Neural crest cell (in vitro differentiated cells): Measurements from ENCODE around the gene CEBPG. TPM values are rescaled to one million over a fixed set of nuclear protein-coding genes. Genes with fewer than 3 reads are reported as not detected.

Experiments
- DNase-seq: peaks from one replicate; pipeline ENCODE4 v3.0.0; 2021; ENCODE audit warnings: low read depth, mixed read lengths, low spot score
- H3K27ac Mint-ChIP-seq: one replicate; pipeline ENCODE4 v1.8.0; 2021; ENCODE audit warnings: mild to moderate bottlenecking, mixed read lengths; ENCODE audit not compliant: unreplicated experiment
- H3K27me3 Mint-ChIP-seq: 2 replicates; pipeline ENCODE4 v1.8.0; 2021; ENCODE audit warnings: low read depth, mild to moderate bottlenecking, mixed read lengths
- H3K36me3 Mint-ChIP-seq: 2 replicates; pipeline ENCODE4 v1.8.0; 2021; ENCODE audit warnings: low read depth, mild to moderate bottlenecking, mixed read lengths
- H3K4me1 Mint-ChIP-seq: 2 replicates; pipeline ENCODE4 v1.8.0; 2021; ENCODE audit warnings: mixed read lengths
- H3K4me3 Mint-ChIP-seq: one replicate; pipeline ENCODE4 v1.8.0; 2021; ENCODE audit warnings: mild to moderate bottlenecking, mixed read lengths
- H3K9me3 Mint-ChIP-seq: 2 replicates; pipeline ENCODE4 v1.8.0; 2021; ENCODE audit warnings: mixed read lengths
- total RNA-seq: library from RNA; stranded (reverse); gene quantifications from 2 replicates; pipeline ENCODE4 v1.2.1, GENCODE V29; 2021
- TF ChIP-seq, protein P1 (sequence below): fragments of 200-600 bp; sonication (generic); conservative IDR thresholded peaks from 2 replicates; pipeline ENCODE4 v1.5.0; 2021; ENCODE audit warnings: antibody characterized with exemption, mild to moderate bottlenecking

The CEBPG gene
- total RNA-seq, 1 donor from 2014 or later: 41.9 TPM

DNA sequence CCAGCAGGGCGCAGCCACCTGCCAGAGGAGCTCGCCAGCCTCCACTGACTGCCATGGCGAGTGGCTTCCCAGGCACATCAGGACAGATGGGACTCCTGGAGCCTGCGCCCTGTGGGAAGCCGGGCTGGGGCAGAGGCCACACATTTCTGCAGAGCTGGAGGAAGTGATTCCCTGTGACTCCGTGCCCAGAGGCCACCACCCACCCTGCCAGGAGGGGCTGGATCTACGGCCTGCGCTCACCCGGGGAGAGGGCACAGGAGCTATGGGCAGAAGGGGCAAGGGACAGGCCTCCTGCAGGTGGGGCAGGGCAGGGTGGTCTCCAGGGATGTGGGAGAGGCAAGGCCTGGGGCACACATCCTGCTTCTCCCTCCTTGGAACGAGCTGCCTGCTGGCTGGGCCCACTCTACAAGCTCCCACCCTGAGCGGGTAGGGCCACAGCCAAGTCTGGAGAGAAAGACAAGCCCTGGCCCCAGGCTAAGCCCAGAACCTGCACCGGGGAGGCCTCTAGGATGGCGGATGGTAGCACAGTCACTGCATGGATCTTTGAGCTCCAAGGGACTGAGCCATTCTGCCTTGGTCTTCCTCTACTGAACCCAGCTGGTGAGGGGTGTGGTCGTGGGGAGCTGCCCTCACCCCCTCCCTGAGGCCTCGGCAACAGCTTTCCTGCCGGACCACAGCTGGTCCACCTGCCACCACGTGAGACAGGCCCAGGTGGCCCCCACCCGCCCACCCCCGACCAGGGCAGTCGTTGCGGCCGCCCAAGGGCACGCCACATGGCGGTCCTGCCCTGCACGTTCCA lies 40.6 kb downstream of the CEBPG start:
- Mint-ChIP-seq H3K9me3 (no peaks in the 10 kb centered on the region), H3K36me3 (no peaks in the 10 kb centered on the region), H3K27ac (no peak overlapping the region), H3K4me1 (peaks cover 5% of the 10 kb centered on the region), H3K4me3 (no peak overlapping the region), H3K27me3 (no peaks in the 10 kb centered on the region)
- DNase-seq: no peak
- TF ChIP-seq, protein P1, sequence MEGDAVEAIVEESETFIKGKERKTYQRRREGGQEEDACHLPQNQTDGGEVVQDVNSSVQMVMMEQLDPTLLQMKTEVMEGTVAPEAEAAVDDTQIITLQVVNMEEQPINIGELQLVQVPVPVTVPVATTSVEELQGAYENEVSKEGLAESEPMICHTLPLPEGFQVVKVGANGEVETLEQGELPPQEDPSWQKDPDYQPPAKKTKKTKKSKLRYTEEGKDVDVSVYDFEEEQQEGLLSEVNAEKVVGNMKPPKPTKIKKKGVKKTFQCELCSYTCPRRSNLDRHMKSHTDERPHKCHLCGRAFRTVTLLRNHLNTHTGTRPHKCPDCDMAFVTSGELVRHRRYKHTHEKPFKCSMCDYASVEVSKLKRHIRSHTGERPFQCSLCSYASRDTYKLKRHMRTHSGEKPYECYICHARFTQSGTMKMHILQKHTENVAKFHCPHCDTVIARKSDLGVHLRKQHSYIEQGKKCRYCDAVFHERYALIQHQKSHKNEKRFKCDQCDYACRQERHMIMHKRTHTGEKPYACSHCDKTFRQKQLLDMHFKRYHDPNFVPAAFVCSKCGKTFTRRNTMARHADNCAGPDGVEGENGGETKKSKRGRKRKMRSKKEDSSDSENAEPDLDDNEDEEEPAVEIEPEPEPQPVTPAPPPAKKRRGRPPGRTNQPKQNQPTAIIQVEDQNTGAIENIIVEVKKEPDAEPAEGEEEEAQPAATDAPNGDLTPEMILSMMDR: no peak

DNA sequence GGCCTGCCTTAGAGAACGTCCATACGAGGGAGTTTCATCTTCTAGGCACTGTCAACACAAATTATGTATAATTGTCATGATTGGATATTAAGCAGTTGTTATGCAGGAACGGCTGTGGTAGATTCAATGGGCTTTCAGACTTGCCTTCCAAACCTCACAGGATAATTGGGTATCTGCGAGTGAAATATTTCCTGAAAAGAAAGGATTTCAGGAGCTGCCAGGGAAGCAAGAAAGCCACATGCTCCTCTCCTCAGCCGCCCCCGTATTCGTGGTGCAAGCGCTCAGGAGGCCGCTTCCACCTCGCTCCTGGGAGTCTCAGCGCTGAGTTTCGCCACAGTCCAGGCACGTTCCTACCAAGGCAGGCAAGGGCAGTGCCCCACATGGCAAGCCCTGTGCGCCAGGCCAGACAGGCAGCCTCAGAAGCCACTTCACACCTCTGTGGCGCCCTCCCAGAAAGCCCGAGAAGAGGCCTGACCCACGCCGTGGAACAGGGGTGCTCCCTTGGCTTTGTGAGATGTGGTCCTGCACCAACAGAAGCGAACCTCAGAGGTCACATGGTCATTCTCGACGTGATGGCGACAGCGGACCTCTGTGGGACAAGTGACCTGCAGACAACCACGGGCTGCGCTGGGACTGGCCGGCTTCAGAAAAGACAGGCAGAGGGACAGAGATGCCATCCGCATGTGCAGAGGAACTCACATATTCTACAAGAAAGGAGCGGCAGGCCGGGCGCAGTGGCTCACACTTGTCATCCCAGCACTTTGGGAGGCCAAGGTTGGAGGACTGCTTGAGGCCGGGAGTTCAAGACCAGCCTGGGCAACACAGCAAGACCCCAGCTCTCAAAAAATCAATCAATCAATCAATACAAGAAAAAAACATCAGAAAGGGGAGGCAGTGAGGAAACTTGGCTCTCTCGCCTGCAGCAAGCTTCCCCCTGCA lies 41.4 kb downstream of the CEBPG start:
- Mint-ChIP-seq H3K36me3 (no peaks in the 10 kb centered on the region), H3K9me3 (no peaks in the 10 kb centered on the region), H3K27ac (no peak overlapping the region), H3K4me1 (peaks cover 5% of the 10 kb centered on the region), H3K4me3 (no peak overlapping the region), H3K27me3 (no peaks in the 10 kb centered on the region)
- TF ChIP-seq, protein P1: no peak
- DNase-seq: no peak

DNA sequence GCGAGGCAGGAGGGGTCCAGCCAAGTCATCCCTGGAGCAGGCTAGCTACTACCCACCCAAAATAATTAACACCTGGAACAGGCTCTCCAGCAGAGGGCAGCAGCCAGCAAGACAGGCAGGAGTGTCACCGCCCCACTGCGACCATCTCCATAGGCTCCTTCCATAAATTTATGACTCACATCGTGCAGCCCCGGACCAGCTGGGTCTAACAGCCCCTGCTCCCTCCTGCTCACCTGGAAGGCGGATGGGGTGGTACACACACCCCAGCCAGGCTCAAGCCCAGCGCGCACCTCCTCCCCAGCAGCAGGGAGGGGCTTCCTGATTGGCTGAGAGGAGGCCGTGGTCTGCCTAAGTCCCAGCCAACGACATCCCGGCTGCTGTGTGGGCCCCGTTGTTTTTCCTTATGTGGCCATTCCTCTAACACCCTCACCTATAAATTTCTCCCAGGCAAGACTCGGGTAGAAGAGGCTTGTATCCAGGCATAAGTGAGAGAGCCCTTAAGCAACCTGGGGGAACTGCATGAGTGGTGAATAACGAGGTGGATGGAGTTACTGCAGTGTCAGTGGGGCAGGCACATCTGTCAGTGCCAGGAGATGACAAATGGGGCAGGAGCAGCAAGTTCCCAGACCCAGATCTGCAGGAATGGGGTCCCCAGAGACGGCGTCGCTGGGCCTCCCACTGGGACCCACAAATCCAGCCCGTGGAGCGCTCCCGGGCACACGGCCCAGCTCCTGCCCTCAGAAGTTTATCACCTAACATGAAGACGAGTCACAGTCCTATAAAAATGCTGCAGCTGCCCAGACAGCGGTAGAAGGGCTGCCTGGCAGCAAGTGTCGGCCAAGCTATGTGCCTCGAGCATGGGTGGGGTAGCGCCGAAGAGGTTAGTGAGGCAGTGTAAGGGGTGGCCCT lies 43.1 kb downstream of the CEBPG start:
- H3K4me3 Mint-ChIP-seq: no peak overlapping the region
- DNase-seq: peak; percentile 75
- H3K27ac Mint-ChIP-seq: no peak overlapping the region
- H3K27me3 Mint-ChIP-seq: no peaks in the 10 kb centered on the region
- no peaks in the 10 kb centered on the region for H3K36me3 Mint-ChIP-seq
- TF ChIP-seq, protein P1: peak; percentile 80
- no peaks in the 10 kb centered on the region for H3K9me3 Mint-ChIP-seq
- H3K4me1 Mint-ChIP-seq: peaks cover 5% of the 10 kb centered on the region

DNA sequence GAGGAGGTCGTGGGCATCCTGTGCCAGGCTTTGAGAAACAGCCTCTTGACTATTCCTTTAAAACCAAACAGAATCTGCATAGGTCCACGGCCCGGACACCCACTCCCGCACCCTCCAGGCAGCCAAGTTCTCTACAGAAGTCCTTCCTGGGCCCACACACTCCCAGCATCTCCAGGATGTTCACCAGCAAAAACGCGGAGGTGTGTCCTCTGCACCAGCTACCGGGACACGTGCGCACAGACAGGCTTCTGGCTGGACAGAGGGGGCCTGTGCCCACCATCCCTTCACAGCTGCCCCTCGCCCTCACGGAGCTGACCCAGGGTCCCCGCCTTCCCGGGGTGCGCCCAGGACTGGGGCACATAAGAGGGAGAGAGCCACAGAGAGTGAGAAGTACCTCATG lies 44.2 kb downstream of the CEBPG start:
- TF ChIP-seq, protein P1: no peak
- peaks cover 5% of the 10 kb centered on the region for H3K4me1 Mint-ChIP-seq
- H3K27me3 Mint-ChIP-seq: no peaks in the 10 kb centered on the region
- no peaks in the 10 kb centered on the region for H3K9me3 Mint-ChIP-seq
- H3K4me3 Mint-ChIP-seq: no peak overlapping the region
- DNase-seq: no peak
- H3K27ac Mint-ChIP-seq: no peak overlapping the region
- no peaks in the 10 kb centered on the region for H3K36me3 Mint-ChIP-seq

DNA sequence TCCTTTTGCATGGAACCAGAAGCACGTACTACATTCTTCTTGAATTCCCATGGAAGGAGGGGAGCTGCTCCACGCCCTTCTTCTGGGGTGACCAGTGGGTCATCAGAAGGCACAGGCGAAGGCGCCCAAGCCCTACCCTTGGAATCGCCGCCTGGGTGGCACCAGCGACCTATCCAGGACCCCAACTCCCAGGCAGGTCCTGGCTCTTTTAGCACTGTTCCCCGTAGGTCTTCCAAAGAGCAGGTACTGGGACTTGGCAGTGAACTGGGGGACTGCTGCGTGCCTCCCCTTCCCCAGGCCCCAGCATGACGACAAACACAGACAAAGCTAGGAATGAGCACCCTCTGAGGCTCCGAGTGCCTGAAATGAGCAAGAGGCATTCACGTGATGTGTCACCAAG lies 45.0 kb downstream of the CEBPG start:
- Mint-ChIP-seq H3K27me3 (no peaks in the 10 kb centered on the region), H3K27ac (no peak overlapping the region), H3K9me3 (no peaks in the 10 kb centered on the region), H3K4me1 (peaks cover 5% of the 10 kb centered on the region), H3K36me3 (no peaks in the 10 kb centered on the region), H3K4me3 (no peak overlapping the region)
- TF ChIP-seq, protein P1: no peak
- DNase-seq: no peak
